NB4 (cell line): ENCODE measurements around the gene CMC1.

Source experiments
- MYC ChIP-seq: IDR thresholded peaks from 2 replicates; pipeline ENCODE4 v1.6.1; 2011; ENCODE audit warnings: low read depth, low read length
- POLR2A ChIP-seq: IDR thresholded peaks from 2 replicates; pipeline ENCODE4 v1.6.1; 2011; ENCODE audit warnings: mild to moderate bottlenecking; ENCODE audit not compliant: insufficient read length; ENCODE audit errors: extremely low read depth
- TF ChIP-seq, protein P1 (sequence below): IDR thresholded peaks from one replicate; pipeline ENCODE4 v1.5.1; 2012; ENCODE audit warnings: low read depth, low read length
- TF ChIP-seq, protein P2 (sequence below): IDR thresholded peaks from 2 replicates; pipeline ENCODE4 v1.6.1; 2011; ENCODE audit warnings: low read depth, low read length

DNA sequence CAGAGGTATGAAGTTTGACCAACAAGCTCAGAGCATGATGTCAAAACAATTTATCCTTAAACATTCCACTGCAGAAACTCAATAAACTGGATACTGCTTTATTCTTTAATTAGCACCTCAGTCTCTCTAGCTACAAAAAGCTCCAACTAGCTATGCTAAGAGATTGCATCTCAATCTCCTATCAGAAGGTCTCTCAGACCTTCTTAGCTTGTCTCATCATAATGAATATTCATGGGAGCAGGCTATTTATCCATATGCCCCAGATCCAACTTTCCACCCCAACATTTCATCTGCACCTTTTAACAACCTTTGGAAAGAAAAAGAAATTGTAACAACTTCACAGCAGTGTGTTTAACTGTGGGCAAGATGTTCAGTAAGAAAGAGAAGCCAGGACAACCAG, 95.8 kb downstream of the CMC1 start:
- no peak for TF ChIP-seq MYC
- TF ChIP-seq POLR2A = no peak
- TF ChIP-seq, protein P1, sequence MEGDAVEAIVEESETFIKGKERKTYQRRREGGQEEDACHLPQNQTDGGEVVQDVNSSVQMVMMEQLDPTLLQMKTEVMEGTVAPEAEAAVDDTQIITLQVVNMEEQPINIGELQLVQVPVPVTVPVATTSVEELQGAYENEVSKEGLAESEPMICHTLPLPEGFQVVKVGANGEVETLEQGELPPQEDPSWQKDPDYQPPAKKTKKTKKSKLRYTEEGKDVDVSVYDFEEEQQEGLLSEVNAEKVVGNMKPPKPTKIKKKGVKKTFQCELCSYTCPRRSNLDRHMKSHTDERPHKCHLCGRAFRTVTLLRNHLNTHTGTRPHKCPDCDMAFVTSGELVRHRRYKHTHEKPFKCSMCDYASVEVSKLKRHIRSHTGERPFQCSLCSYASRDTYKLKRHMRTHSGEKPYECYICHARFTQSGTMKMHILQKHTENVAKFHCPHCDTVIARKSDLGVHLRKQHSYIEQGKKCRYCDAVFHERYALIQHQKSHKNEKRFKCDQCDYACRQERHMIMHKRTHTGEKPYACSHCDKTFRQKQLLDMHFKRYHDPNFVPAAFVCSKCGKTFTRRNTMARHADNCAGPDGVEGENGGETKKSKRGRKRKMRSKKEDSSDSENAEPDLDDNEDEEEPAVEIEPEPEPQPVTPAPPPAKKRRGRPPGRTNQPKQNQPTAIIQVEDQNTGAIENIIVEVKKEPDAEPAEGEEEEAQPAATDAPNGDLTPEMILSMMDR = no peak
- TF ChIP-seq, protein P2, sequence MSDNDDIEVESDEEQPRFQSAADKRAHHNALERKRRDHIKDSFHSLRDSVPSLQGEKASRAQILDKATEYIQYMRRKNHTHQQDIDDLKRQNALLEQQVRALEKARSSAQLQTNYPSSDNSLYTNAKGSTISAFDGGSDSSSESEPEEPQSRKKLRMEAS = no peak
